Sigmoid colon (tissue), 7 donors: ENCODE data around the gene SPATA31C1. TPM values are rescaled to one million over a fixed set of nuclear protein-coding genes. Genes with fewer than 3 reads are reported as not detected.

Experiments used
- DNase-seq: peaks from one replicate; pipeline ENCODE4 v3.0.0-alpha.2; 2019
- H3K27ac ChIP-seq, 4 donors: fragments of 200-600 bp; sonication (generic); one replicate each; pipeline ENCODE4 v1.5.1; 2016 to 2019; ENCODE audit warnings: mild to moderate bottlenecking in 1 of 4
- H3K27me3 ChIP-seq, 3 donors: fragments of 200-600 bp; sonication (generic); one replicate each; pipeline ENCODE4 v1.5.1; 2019; ENCODE audit warnings: mild to moderate bottlenecking in 1 of 3
- H3K36me3 ChIP-seq, 4 donors: fragments of 200-600 bp; sonication (generic); one replicate each; pipeline ENCODE4 v1.5.1; 2016 to 2019
- H3K4me1 ChIP-seq, 4 donors: fragments of 200-600 bp; sonication (generic); one replicate each; pipeline ENCODE4 v1.5.1; 2017 to 2019
- H3K4me3 ChIP-seq, 4 donors: fragments of 200-600 bp; sonication (generic); one replicate each; pipeline ENCODE4 v1.5.1; 2017 to 2019; ENCODE audit warnings: mild to moderate bottlenecking in 2 of 4, moderate library complexity in 1 of 4
- H3K9me3 ChIP-seq, 4 donors: fragments of 200-600 bp in 3 of 4; sonication (generic) in 3 of 4; one replicate each; pipeline versions ENCODE4 v1.5.1 to v1.6.1; 2013 to 2019
- EP300 ChIP-seq, 4 donors: sonication (generic); formaldehyde crosslinking; IDR thresholded peaks; one replicate each; pipeline ENCODE4 v1.6.1; 2017; ENCODE audit warnings: antibody characterized with exemption in 4 of 4
- POLR2A ChIP-seq, 2 donors: fragments of 450-650 bp; IDR thresholded peaks; one replicate each; pipeline ENCODE4 v1.6.1; 2016; ENCODE audit warnings: antibody characterized with exemption in 2 of 2, mild to moderate bottlenecking in 2 of 2, moderate library complexity in 2 of 2
- POLR2AphosphoS5 ChIP-seq, 4 donors: sonication (generic); formaldehyde crosslinking; IDR thresholded peaks; one replicate each; pipeline ENCODE4 v1.6.1; 2017; ENCODE audit warnings: antibody characterized with exemption in 4 of 4
- WGBS, 2 donors: extraction: QIAGEN DNeasy Blood & Tissue Kit; methylation state at CpG; one replicate each; pipeline ENCODE4 v1.1.7; 2013; 5-methylcytosine and 5-hydroxymethylcytosine counted together
- intact Hi-C: fragments of 100-400 bp; cut with DNase I; formaldehyde crosslinking; loops from one replicate; pipeline ENCODE4 v1.15.1; 2023
- polyA plus RNA-seq, 3 donors: library from polyadenylated mRNA; stranded (reverse); fragments of 200-250 nt; gene quantifications; one replicate each; pipeline ENCODE4 v1.2.3, GENCODE V29; 2013
- total RNA-seq, 4 donors: library from RNA; depleted of rRNA; stranded (reverse); fragments of >200 nt; gene quantifications; one replicate each; pipeline ENCODE4 v1.1.0, GENCODE V29; 2016
- TF ChIP-seq, protein P1 (sequence below), 4 experiments: fragments of 450-650 bp in 3 of 4; fragments of 200-600 bp in 1 of 4; IDR thresholded peaks; one replicate each; pipeline ENCODE4 v1.5.1; 2016 to 2019; ENCODE audit warnings: antibody characterized with exemption in 4 of 4, mild to moderate bottlenecking in 3 of 4, moderate library complexity in 2 of 4
- donor health status: healthy with polysubstance abuse.
- donor health status: Bipolar disorder and iron deficiency.
- donor health status: healthy.

Gene SPATA31C1
- total and polyA plus RNA-seq, 7 donors = not detected

DNA sequence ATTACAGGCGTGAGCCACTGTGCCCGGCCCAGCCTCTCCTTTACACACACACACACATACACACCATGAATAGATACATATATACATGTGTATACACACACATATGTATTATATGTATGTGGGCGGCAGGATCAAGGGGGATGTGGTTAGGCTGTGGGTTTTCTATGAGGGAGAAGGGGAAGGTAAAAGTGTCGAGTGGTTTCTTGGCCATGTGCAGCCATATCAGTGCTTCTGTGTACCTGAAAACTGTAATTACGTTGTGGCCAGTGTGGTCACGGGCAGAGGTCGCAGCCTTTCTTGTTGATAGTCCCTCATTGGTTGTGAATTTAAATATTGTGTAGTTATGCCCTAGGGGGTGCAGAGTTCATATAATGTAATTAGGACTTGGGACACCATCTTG, 40.1 kb downstream of the SPATA31C1 start:
- H3K4me3 ChIP-seq = no peak overlapping the region
- intact Hi-C loops = loop anchor here (10.0 kb wide), 1 partner anchor 617 kb away; no protein-coding TSS in a partner anchor
- TF ChIP-seq EP300 (IDR thresholded peaks at IDR 0.05) = no peak
- TF ChIP-seq POLR2AphosphoS5 (IDR thresholded peaks at IDR 0.05) = no peak
- TF ChIP-seq POLR2A (IDR thresholded peaks at IDR 0.05) = no peak
- TF ChIP-seq, protein P1, sequence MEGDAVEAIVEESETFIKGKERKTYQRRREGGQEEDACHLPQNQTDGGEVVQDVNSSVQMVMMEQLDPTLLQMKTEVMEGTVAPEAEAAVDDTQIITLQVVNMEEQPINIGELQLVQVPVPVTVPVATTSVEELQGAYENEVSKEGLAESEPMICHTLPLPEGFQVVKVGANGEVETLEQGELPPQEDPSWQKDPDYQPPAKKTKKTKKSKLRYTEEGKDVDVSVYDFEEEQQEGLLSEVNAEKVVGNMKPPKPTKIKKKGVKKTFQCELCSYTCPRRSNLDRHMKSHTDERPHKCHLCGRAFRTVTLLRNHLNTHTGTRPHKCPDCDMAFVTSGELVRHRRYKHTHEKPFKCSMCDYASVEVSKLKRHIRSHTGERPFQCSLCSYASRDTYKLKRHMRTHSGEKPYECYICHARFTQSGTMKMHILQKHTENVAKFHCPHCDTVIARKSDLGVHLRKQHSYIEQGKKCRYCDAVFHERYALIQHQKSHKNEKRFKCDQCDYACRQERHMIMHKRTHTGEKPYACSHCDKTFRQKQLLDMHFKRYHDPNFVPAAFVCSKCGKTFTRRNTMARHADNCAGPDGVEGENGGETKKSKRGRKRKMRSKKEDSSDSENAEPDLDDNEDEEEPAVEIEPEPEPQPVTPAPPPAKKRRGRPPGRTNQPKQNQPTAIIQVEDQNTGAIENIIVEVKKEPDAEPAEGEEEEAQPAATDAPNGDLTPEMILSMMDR (IDR thresholded peaks at IDR 0.05) = no peak
- no peaks in the 10 kb centered on the region for H3K36me3 ChIP-seq
- WGBS, 2 donors = 61 to 93% methylated on average over 7 of the region's 7 CpGs
- no peaks in the 10 kb centered on the region for H3K27me3 ChIP-seq
- no peak overlapping the region for H3K27ac ChIP-seq
- DNase-seq = no peak
- H3K9me3 ChIP-seq = no peaks in the 10 kb centered on the region
- H3K4me1 ChIP-seq = no peaks in the 10 kb centered on the region

DNA sequence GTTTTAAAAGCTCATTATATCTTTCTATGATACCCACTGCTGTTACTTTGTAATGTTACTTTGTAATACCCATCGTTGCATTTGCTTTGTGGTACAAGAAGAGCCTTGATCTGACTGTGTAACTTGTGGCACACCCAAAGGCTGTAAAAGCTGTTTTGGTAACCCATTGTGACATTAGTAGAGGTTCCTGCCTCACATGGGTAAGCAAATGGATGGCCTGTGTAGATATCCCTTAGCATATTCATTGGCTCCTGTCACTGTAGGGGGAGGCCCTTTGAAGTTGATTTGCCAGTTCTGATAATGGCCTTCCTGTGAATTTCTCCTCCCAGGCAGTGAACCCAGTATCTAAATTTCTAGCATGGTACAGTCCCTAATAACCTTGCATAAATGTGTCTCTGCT, 40.8 kb downstream of the SPATA31C1 start:
- no peak overlapping the region for H3K4me3 ChIP-seq
- WGBS, 2 donors = 18 to 74% methylated on average over 1 of the region's 1 CpG
- intact Hi-C loops = loop anchor here (10.0 kb wide), 1 partner anchor 616 kb away; no protein-coding TSS in a partner anchor

DNA sequence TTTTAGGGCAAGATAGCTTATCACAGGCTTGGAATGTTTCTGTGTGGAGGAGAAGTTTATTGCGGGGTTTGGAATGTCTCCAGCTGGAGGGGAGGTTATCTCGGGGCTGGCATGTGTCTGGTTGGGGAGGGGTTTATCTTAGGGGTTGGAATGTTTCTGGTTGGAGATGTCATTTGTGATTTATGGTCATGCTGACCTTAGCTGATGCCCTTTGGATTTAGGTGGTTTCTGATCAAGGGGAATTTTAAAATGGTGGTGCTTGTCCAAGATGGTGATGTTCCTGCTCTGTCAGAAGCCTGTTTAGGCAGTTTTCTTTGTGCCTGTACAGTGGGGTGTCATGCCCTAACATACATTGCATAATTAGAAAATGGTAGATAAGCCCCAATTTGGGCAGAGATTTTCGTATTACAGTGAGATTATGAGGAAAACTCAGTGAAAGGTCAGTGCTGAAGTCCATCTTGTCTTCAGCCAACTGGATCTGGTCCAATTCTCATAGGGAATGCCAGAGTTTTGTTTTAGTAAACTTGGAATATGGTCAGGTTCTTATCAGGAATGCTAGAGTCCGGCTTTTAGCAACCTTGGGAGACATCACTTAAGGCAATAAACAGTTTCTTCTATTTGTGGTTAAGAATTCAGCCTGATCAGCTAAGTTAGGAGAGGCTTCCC, 42.3 kb downstream of the SPATA31C1 start:
- intact Hi-C loops = loop anchor here (10.0 kb wide), 1 partner anchor 615 kb away; no protein-coding TSS in a partner anchor
- Histone ChIP-seq H3K4me1 (no peaks in the 10 kb centered on the region), H3K4me3 (no peak overlapping the region), H3K9me3 (no peaks in the 10 kb centered on the region), H3K27ac (no peak overlapping the region), H3K36me3 (no peaks in the 10 kb centered on the region), H3K27me3 (no peaks in the 10 kb centered on the region)
- WGBS, 2 donors = 7 to 51% methylated on average over 4 of the region's 4 CpGs
- TF ChIP-seq, protein P1 (IDR thresholded peaks at IDR 0.05) = no peak
- TF ChIP-seq POLR2A (IDR thresholded peaks at IDR 0.05) = no peak
- DNase-seq = no peak

More for the DNA sequence above, 40.8 kb downstream of the SPATA31C1 start:
- no peaks in the 10 kb centered on the region for H3K4me1 ChIP-seq
- no peaks in the 10 kb centered on the region for H3K36me3 ChIP-seq
- no peak overlapping the region for H3K27ac ChIP-seq
- H3K27me3 ChIP-seq = no peaks in the 10 kb centered on the region
- H3K9me3 ChIP-seq = no peaks in the 10 kb centered on the region
- DNase-seq = no peak
- no peak for TF ChIP-seq EP300 (IDR thresholded peaks at IDR 0.05)
- no peak for TF ChIP-seq POLR2AphosphoS5 (IDR thresholded peaks at IDR 0.05)
- no peak for TF ChIP-seq POLR2A (IDR thresholded peaks at IDR 0.05)
- TF ChIP-seq, protein P1 (IDR thresholded peaks at IDR 0.05) = no peak

DNA sequence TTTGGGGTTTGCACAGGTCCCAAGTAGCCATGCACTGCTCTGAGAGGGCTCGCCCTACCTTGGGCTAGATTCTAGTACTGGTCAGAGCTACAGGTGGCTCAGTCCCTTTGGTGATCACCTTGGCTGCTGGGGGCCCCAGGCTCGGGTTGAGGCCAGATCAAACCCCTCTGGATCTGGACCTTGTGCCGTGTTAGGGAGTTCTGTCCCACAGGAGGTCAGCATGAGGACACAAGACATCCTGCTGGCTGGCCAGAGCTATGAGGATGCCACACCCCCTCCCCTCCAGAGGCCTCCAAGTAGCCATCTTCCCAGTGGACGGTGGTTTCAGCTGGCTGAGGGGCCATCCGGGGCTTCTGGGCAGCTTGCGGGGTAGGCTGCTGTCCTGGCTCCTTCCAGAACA, 46.0 kb downstream of the SPATA31C1 start:
- H3K27me3 ChIP-seq = no peaks in the 10 kb centered on the region
- H3K4me1 ChIP-seq = peaks cover 0 to 3% (median 0%) of the 10 kb centered on the region in 4 donors
- intact Hi-C loops = no loop called here
- 88 to 93% methylated on average over 6 of the region's 6 CpGs for WGBS, 2 donors
- H3K27ac ChIP-seq = no peak overlapping the region
- peaks cover 6 to 23% (median 11%) of the 10 kb centered on the region in 4 donors for H3K36me3 ChIP-seq
- H3K9me3 ChIP-seq = no peaks in the 10 kb centered on the region
- DNase-seq = no peak
- no peak for TF ChIP-seq POLR2AphosphoS5 (IDR thresholded peaks at IDR 0.05)
- TF ChIP-seq EP300 (IDR thresholded peaks at IDR 0.05) = no peak
- TF ChIP-seq, protein P1 (IDR thresholded peaks at IDR 0.05) = no peak
- TF ChIP-seq POLR2A (IDR thresholded peaks at IDR 0.05) = no peak
- H3K4me3 ChIP-seq = no peak overlapping the region
